Kidney (tissue), 14 donors: ENCODE data around the gene SLC24A4. TPM values are rescaled to one million over a fixed set of nuclear protein-coding genes. Genes with fewer than 3 reads are reported as not detected.

ENCODE experiments used
- DNase-seq, 5 donors: peaks; one replicate each; pipeline ENCODE4 v3.0.0-alpha.2; 2013 to 2020
- FAIRE-seq: peaks from 2 replicates; lab custom pipeline; 2012; peaks lifted over from hg19 to GRCh38; lab: Jason Lieb, UNC
- H3K27ac ChIP-seq, 2 donors: one replicate each; pipeline ENCODE4 v1.7.0; 2013; ENCODE audit warnings: low read depth in 2 of 2, low read length in 2 of 2, inconsistent platforms in 1 of 2
- H3K27me3 ChIP-seq: one replicate; pipeline ENCODE4 v1.7.1; 2013; ENCODE audit warnings: low read length, inconsistent platforms; ENCODE audit not compliant: control insufficient read depth, insufficient read depth
- H3K36me3 ChIP-seq, 3 donors: one replicate each; pipeline versions ENCODE4 v1.7.0 to v1.7.1; 2013; ENCODE audit warnings: low read length in 3 of 3, control low read depth in 1 of 3, inconsistent platforms in 1 of 3; ENCODE audit not compliant: insufficient read depth in 3 of 3, control insufficient read depth in 2 of 3
- H3K4me1 ChIP-seq, 3 donors: one replicate each; pipeline versions ENCODE4 v1.7.0 to v1.7.1; 2013; ENCODE audit warnings: low read length in 3 of 3, inconsistent platforms in 1 of 3, low read depth in 1 of 3; ENCODE audit not compliant: control insufficient read depth in 2 of 3, insufficient read depth in 2 of 3
- H3K4me3 ChIP-seq, 3 donors: one replicate each; pipeline versions ENCODE4 v1.7.0 to v1.8.1; 2013; ENCODE audit warnings: low read length in 3 of 3, control low read depth in 1 of 3, inconsistent platforms in 1 of 3
- H3K9ac ChIP-seq, 3 donors: one replicate each; pipeline versions ENCODE4 v1.7.0 to v1.7.1; 2013; ENCODE audit warnings: low read length in 3 of 3, control low read depth in 1 of 3, inconsistent platforms in 1 of 3
- H3K9me3 ChIP-seq, 3 donors: one replicate each; pipeline versions ENCODE4 v1.7.0 to v1.7.1; 2013; ENCODE audit warnings: low read length in 3 of 3, control low read depth in 1 of 3, inconsistent platforms in 1 of 3; ENCODE audit not compliant: control insufficient read depth in 2 of 3, insufficient read depth in 1 of 3
- intact Hi-C: fragments of 100-400 bp; cut with DNase I; formaldehyde crosslinking; loops from one replicate; pipeline ENCODE4 v1.11.1; 2022
- polyA plus RNA-seq: library from polyadenylated mRNA; stranded (reverse); fragments of 350-450 nt; fragmentation: Illumina TruSeq; extraction: RNeasy Lipid Tissue Mini Kit (QIAGEN cat#74804); gene quantifications from one replicate; pipeline ENCODE4 v1.2.3, GENCODE V29; 2014; ENCODE audit warnings: low read depth, low replicate concordance; ENCODE audit not compliant: insufficient read depth
- total RNA-seq: library from RNA; stranded (reverse); fragmentation: NEBNext Ultra II Directional; extraction: Animal tissue kit (Norgen Biotek cat#: 25700); gene quantifications from one replicate; pipeline ENCODE4 v1.2.1, GENCODE V29; 2021
- TF ChIP-seq, protein P1 (sequence below): IDR thresholded peaks from 3 replicates; pipeline ENCODE4 v1.5.1; 2012; ENCODE audit warnings: mild to moderate bottlenecking, moderate library complexity, borderline replicate concordance; ENCODE audit not compliant: insufficient read depth; ENCODE audit errors: extremely low read depth
- donor health status: control.
- donor health status: control.
- donor health status: control.
- donor health status: control.
- donor health status: control.
- donor health status: DM: yes; HTN: yes; CAD: no.
- donor health status: Normal renal cell carcinoma (clear cell type).

SLC24A4 gene
- total and polyA plus RNA-seq, 2 donors from 2014 or later: 0.32 to 0.85 TPM

DNA sequence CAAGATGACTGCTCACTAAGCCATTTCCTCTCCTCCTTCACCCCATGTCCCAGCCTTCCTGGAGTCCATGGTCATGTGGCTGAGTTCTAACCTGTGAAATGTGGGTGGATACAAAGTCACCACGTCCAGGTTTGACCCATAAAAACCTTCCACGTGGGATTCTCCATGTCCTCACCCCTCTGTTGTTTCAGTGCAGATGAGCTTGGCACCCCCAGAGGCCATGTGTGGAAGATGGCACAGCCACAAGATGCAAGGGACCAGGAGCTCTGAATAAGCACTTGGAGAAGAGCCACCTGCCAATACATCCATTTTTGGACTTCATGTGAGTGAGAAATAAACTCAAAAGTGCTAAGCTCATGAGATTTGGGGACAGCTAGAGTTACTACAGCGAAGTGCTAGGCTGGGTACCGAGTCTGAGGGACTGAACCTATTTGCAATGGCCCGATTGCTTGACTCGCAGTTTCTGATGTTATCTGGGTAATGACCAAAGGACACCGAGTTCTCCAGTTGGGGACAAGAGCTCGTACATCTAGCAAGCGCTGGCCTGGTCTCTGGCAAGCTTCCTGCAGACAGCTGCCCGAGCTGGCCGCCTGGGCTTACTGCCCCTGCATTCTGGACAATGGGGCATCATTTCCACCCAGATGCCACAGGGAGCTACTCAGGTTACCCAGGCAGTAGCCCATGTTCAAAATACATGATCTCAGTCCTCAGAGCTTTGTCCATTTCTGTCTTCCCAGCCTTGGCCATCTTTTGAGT, 7.7 kb upstream of the SLC24A4 start:
- Histone ChIP-seq H3K36me3 (no peaks in the 10 kb centered on the region), H3K9me3 (no peaks in the 10 kb centered on the region), H3K9ac (no peak overlapping the region), H3K27ac (no peak overlapping the region), H3K4me1 (no peaks in the 10 kb centered on the region), H3K4me3 (no peak overlapping the region), H3K27me3 (no peaks in the 10 kb centered on the region)
- DNase-seq (no peak), FAIRE-seq (no peak)
- TF ChIP-seq, protein P1, sequence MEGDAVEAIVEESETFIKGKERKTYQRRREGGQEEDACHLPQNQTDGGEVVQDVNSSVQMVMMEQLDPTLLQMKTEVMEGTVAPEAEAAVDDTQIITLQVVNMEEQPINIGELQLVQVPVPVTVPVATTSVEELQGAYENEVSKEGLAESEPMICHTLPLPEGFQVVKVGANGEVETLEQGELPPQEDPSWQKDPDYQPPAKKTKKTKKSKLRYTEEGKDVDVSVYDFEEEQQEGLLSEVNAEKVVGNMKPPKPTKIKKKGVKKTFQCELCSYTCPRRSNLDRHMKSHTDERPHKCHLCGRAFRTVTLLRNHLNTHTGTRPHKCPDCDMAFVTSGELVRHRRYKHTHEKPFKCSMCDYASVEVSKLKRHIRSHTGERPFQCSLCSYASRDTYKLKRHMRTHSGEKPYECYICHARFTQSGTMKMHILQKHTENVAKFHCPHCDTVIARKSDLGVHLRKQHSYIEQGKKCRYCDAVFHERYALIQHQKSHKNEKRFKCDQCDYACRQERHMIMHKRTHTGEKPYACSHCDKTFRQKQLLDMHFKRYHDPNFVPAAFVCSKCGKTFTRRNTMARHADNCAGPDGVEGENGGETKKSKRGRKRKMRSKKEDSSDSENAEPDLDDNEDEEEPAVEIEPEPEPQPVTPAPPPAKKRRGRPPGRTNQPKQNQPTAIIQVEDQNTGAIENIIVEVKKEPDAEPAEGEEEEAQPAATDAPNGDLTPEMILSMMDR: no peak
- intact Hi-C loops: no loop called here

DNA sequence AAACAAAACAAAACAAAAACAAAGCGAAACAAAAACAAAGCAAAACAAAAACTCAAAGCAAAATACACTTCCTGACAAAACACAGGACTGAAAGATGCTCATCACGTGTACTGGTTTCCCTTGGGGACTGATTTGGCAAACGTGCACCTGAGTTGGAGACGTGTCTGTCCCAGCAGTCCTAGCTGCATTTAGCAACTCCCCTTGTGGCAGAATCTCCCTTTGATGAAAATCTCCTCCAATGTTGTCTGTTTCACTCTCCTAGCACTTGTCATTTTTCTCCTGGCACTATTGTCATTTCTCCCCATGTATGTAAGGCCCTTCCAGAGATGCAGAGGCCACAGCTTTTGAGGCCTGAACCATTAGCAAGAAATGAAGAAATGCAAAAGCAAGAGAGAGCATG, 6.8 kb upstream of the SLC24A4 start:
- peaks cover 7% of the 10 kb centered on the region for H3K27me3 ChIP-seq
- FAIRE-seq: no peak
- H3K9ac ChIP-seq: no peak overlapping the region
- H3K36me3 ChIP-seq: no peaks in the 10 kb centered on the region
- H3K4me3 ChIP-seq: no peak overlapping the region
- intact Hi-C loops: no loop called here
- DNase-seq: no peak
- H3K27ac ChIP-seq: no peak overlapping the region
- TF ChIP-seq, protein P1: no peak
- H3K4me1 ChIP-seq: no peaks in the 10 kb centered on the region
- H3K9me3 ChIP-seq: no peaks in the 10 kb centered on the region

GRCh38 chr14:92316937-92317336, 6.0 kb upstream of the SLC24A4 start:
- intact Hi-C loops: no loop called here
- Histone ChIP-seq H3K4me3 (no peak overlapping the region), H3K27me3 (peaks cover 10% of the 10 kb centered on the region), H3K9ac (no peak overlapping the region), H3K36me3 (no peaks in the 10 kb centered on the region), H3K9me3 (no peaks in the 10 kb centered on the region), H3K4me1 (no peaks in the 10 kb centered on the region), H3K27ac (no peak overlapping the region)
- FAIRE-seq: no peak
- no peak for DNase-seq
- TF ChIP-seq, protein P1: no peak
